Measurements from ENCODE around the gene DEFB114.

Gene DEFB114

GRCh38 chr6:49935387-49935786 lies 28.6 kb downstream of the DEFB114 start:
- DNase-seq (ENCODE audit: low spot score), result no peak

GRCh38 chr6:49934770-49935169 lies 29.2 kb downstream of the DEFB114 start:
- no peak for DNase-seq (ENCODE audit: low spot score)

- no peak for DNase-seq (ENCODE audit: low spot score)
Measured at GRCh38 chr6:49933526-49933925, 30.4 kb downstream of the DEFB114 start.

- DNase-seq (ENCODE audit: low spot score), result no peak
Measured at GRCh38 chr6:49929340-49929739, 34.6 kb downstream of the DEFB114 start.

GRCh38 chr6:49923826-49924225 lies 40.1 kb downstream of the DEFB114 start:
- DNase-seq (ENCODE audit: low spot score), result no peak

- DNase-seq (ENCODE audit: low spot score), result no peak
Measured at GRCh38 chr6:49919935-49920644, 43.9 kb downstream of the DEFB114 start.

- DNase-seq (ENCODE audit: low spot score), result no peak
Measured at GRCh38 chr6:49919261-49919660, 44.7 kb downstream of the DEFB114 start.

GRCh38 chr6:49918787-49919186 lies 45.2 kb downstream of the DEFB114 start:
- DNase-seq (ENCODE audit: low spot score), result no peak

- DNase-seq (ENCODE audit: low spot score), result no peak
Measured at GRCh38 chr6:49915035-49915434, 48.9 kb downstream of the DEFB114 start.

GRCh38 chr6:49913636-49914375 lies 50.2 kb downstream of the DEFB114 start:
- DNase-seq (ENCODE audit: low spot score), result no peak

- DNase-seq (ENCODE audit: low spot score), result no peak
Measured at GRCh38 chr6:49912196-49912595, 51.8 kb downstream of the DEFB114 start.

GRCh38 chr6:49911252-49911651 lies 52.7 kb downstream of the DEFB114 start:
- DNase-seq (ENCODE audit: low spot score), result no peak
